ENCODE measurements around the gene FUT4. TPM values are rescaled to one million over a fixed set of nuclear protein-coding genes. Genes with fewer than 3 reads are reported as not detected.

FUT4 gene
- total RNA-seq, 1 donor, result 4.3 TPM

GRCh38 chr11:94597896-94598295, 54.2 kb downstream of the FUT4 start:
- TF ChIP-seq CTCF (IDR thresholded peaks at IDR 0.05; ENCODE audit: insufficient read depth, low read depth, low read length), result peak; percentile 14
- DNase-seq (ENCODE audit: low read depth), result peak; percentile 23
- H3K4me3 ChIP-seq (ENCODE audit: low read depth, low read length), result no peak overlapping the region

Other genes starting within 250 kb of the FUT4 start
- gene IZUMO1R, start 239.3 kb upstream of the FUT4 start, total RNA-seq, result not detected in 2 replicates
- gene GPR83, start 142.5 kb upstream of the FUT4 start, total RNA-seq, result under 0.01 TPM in 1 of 2 replicates, not detected in the other
- gene MRE11, start 50.1 kb upstream of the FUT4 start, total RNA-seq, result 10.0 and 11.7 TPM in 2 replicates
- gene ANKRD49, start 49.9 kb upstream of the FUT4 start, total RNA-seq, result 11.0 and 14.2 TPM in 2 replicates
- gene C11orf97, start 31.5 kb upstream of the FUT4 start, total RNA-seq, result not detected in 2 replicates
- 0.64 and 0.86 TPM in 2 replicates for gene PIWIL4, start 23.4 kb downstream of the FUT4 start, total RNA-seq
- 25.9 and 27.7 TPM in 2 replicates for gene AMOTL1, start 224.4 kb downstream of the FUT4 start, total RNA-seq